ENCODE measurements around the gene PALB2. TPM values are rescaled to one million over a fixed set of nuclear protein-coding genes. Genes with fewer than 3 reads are reported as not detected.

Gene PALB2
- total and polyA plus RNA-seq, 3 donors from 2014 or later, result 14.4 to 26.8 (median 24.6) TPM

DNA sequence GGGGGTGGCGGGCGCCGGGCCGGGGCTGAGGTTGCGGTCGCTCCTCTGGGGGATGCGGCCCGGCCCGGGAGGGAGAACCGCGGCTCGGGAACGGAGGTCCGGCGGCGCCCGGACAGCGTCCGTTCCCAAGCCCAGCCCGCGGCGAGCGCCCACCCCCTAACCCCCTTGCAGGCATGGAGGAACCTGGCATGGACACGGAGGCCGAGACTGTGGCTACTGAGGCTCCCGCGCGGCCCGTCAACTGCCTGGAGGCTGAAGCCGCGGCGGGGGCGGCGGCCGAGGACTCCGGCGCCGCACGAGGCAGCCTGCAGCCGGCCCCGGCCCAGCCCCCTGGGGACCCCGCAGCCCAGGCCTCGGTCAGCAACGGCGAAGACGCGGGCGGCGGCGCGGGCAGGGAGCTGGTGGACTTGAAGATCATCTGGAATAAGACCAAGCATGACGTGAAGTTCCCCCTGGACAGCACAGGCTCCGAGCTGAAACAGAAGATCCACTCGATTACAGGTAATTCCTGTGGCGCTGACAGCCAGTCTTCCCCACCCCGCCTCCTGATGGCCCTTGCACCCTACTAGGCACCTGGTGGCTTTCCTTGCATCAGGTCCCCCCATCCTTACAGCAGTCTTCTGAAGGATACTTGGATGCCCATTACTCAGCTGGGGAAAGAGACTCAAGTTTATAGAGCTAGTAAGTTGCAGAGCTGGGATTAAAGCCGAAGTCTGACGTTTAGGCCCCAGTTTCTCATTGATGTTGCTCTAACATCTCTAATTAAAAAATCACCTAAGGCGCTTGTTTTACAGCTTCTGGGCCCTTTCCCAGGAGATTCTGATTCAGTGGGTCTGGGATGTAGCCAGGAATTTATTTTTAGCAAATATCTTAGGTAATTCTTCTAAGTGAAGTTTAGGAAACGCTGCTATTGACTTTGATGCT lies 83.1 kb downstream of the PALB2 start:
- no peak for TF ChIP-seq POLR2A (IDR thresholded peaks at IDR 0.05)
- TF ChIP-seq, protein P1, sequence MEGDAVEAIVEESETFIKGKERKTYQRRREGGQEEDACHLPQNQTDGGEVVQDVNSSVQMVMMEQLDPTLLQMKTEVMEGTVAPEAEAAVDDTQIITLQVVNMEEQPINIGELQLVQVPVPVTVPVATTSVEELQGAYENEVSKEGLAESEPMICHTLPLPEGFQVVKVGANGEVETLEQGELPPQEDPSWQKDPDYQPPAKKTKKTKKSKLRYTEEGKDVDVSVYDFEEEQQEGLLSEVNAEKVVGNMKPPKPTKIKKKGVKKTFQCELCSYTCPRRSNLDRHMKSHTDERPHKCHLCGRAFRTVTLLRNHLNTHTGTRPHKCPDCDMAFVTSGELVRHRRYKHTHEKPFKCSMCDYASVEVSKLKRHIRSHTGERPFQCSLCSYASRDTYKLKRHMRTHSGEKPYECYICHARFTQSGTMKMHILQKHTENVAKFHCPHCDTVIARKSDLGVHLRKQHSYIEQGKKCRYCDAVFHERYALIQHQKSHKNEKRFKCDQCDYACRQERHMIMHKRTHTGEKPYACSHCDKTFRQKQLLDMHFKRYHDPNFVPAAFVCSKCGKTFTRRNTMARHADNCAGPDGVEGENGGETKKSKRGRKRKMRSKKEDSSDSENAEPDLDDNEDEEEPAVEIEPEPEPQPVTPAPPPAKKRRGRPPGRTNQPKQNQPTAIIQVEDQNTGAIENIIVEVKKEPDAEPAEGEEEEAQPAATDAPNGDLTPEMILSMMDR (IDR thresholded peaks at IDR 0.05), result no peak
- Histone ChIP-seq H3K36me3 (ENCODE audit: low read depth, missing control alignments) (no peaks in the 10 kb centered on the region), H3K9me3 (no peaks in the 10 kb centered on the region), H3K4me3 (peak overlapping the region; percentile 91 to 94), H3K4me1 (peaks cover 26% of the 10 kb centered on the region), H3K27me3 (no peaks in the 10 kb centered on the region), H3K27ac (peak overlapping the region; percentile 87 to 96)
- intact Hi-C loops (cut with DNase I; ENCODE audit: low total_unique reads), result loop anchor here (2.0 kb wide), 1 partner anchor 39 kb away; the partner anchor contains the start of gene NDUFAB1
- WGBS, 2 donors, result 1 to 3% methylated on average over 19 to 35 of the region's 60 CpGs
- peak; percentile 39 for DNase-seq

DNA sequence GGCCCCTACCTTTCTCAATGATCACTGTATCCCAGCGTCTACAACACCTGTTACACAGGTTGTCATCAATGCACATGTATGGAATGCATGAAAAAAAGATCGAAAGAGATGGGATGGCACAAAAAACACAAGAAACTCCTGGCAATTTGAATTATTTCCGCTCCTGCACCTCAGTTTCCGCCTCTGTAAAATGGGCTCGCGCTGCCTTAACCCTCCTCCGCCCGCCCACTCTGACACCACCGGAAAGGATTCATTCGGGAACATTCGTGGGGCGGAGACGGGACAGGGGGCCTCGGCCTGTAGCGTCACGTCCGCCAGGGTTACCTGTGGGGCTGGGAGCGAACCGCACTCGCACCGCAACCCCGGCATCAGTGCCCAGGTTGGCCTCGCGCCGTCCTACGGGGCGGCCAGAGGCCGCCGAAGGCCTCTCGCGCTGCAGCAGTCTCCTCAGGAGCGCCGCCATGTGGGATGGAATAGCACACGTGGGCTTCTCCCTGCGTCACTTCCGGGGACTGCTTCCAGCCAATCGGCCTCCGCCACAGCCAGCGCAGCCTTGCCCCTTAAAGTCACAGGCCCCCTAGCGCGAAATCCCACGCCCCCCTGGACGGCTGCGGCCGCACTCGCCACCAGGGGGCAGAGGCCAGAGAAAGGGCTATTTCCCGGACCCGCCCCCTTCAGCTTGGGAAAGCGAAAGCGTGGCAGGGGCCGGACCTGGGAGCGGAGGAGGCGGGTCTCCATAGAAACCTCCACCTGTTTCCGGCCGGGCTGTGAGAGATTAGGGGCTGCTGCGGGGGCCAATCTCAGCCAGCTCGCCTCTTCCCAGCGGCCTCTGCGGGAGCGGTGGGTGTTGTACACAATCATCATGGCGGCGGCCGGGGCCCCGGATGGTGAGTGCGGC lies 84.0 kb downstream of the PALB2 start, which contains the start of the genes EARS2 and UBFD1:
Gene EARS2, minus strand, starts transcription at position 470 of the 898 bp plus-strand sequence. Its CDS starts 7 bp downstream, at position 463.
Gene UBFD1, plus strand, starts transcription at position 847 of the 898 bp plus-strand sequence. Its CDS starts 16 bp downstream, at position 863.
- intact Hi-C loops (cut with DNase I; ENCODE audit: low total_unique reads), result loop anchor here (2.0 kb wide), 1 partner anchor 40 kb away; the partner anchor contains the start of gene NDUFAB1
- H3K36me3 ChIP-seq (ENCODE audit: low read depth, missing control alignments), result no peaks in the 10 kb centered on the region
- WGBS, 2 donors, result 1 to 2% methylated on average over 30 to 60 of the region's 65 CpGs
- H3K4me3 ChIP-seq, result peak within 1 kb of the TSS; percentile 91 to 94
- peak; percentile 99 for DNase-seq
- TF ChIP-seq, protein P1 (IDR thresholded peaks at IDR 0.05), result peak; percentile 92 to 100 (median 100)
- TF ChIP-seq POLR2A (IDR thresholded peaks at IDR 0.05), result no peak
- H3K4me1 ChIP-seq, result peaks cover 26% of the 10 kb centered on the region
- H3K27ac ChIP-seq, result peak within 1 kb of the TSS; percentile 87 to 96
- H3K27me3 ChIP-seq, result no peaks in the 10 kb centered on the region
- no peaks in the 10 kb centered on the region for H3K9me3 ChIP-seq

DNA sequence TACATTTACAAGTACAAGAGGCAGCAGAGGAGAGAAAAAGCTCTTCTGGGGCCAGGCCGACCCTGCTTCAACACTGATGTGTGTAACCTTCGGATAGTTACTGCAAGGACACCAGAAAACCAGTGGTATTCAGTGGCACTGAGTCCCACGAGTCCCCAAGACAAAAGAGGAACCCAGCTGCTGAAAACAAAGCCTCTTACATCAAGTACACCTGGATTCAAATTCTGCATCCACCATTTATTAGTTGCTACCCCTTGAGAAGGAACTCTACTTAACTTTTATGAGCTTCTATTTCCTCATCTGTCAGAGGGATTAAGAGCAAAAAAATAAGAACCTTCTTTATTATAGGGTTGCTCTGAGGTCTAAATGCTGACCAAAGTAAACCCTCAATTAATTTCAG lies 86.6 kb downstream of the PALB2 start:
- Histone ChIP-seq H3K27me3 (no peaks in the 10 kb centered on the region), H3K27ac (no peak overlapping the region), H3K9me3 (no peaks in the 10 kb centered on the region), H3K4me3 (no peak overlapping the region), H3K4me1 (peaks cover 19% of the 10 kb centered on the region), H3K36me3 (ENCODE audit: low read depth, missing control alignments) (no peaks in the 10 kb centered on the region)
- DNase-seq, result no peak
- 67 to 73% methylated on average over 3 of the region's 3 CpGs for WGBS, 2 donors
- intact Hi-C loops (cut with DNase I; ENCODE audit: low total_unique reads), result no loop called here
- TF ChIP-seq, protein P1 (IDR thresholded peaks at IDR 0.05), result no peak
- TF ChIP-seq POLR2A (IDR thresholded peaks at IDR 0.05), result no peak

Other genes with a start within 250 kb of the PALB2 start
- 10 to 100 TPM; 35.1 to 40.7 TPM for gene COG7, start 188.1 kb downstream of the PALB2 start, total RNA-seq
- gene COG7, start 188.1 kb downstream of the PALB2 start, polyA plus RNA-seq (ENCODE audit: insufficient read depth, low read depth, low replicate concordance), result 21.5 TPM
- 10 to 100 TPM; 60.6 to 71.9 TPM for gene GGA2, start 130.8 kb downstream of the PALB2 start, total RNA-seq
- 47.2 TPM for gene GGA2, start 130.8 kb downstream of the PALB2 start, polyA plus RNA-seq (ENCODE audit: insufficient read depth, low read depth, low replicate concordance)
- gene EARS2, start 84.0 kb downstream of the PALB2 start, total RNA-seq, result 10 to 100 TPM; 55.9 to 76.7 TPM
- 32.3 TPM for gene EARS2, start 84.0 kb downstream of the PALB2 start, polyA plus RNA-seq (ENCODE audit: insufficient read depth, low read depth, low replicate concordance)
- 100 to 1,000 TPM; 269 to 275 TPM for gene UBFD1, start 83.6 kb downstream of the PALB2 start, total RNA-seq
- 76.8 TPM for gene UBFD1, start 83.6 kb downstream of the PALB2 start, polyA plus RNA-seq (ENCODE audit: insufficient read depth, low read depth, low replicate concordance)
- 10 to 100 TPM; 65.4 to 79.5 TPM for gene NDUFAB1, start 45.0 kb downstream of the PALB2 start, total RNA-seq
- 115 TPM for gene NDUFAB1, start 45.0 kb downstream of the PALB2 start, polyA plus RNA-seq (ENCODE audit: insufficient read depth, low read depth, low replicate concordance)
- 10 to 100 TPM; 61.3 to 63.3 TPM for gene DCTN5, start 156 bp upstream of the PALB2 start, total RNA-seq
- gene DCTN5, start 156 bp upstream of the PALB2 start, polyA plus RNA-seq (ENCODE audit: insufficient read depth, low read depth, low replicate concordance), result 84.0 TPM
- 10 to 100 TPM; 26.3 to 44.5 TPM for gene PLK1, start 37.6 kb upstream of the PALB2 start, total RNA-seq
- 94.7 TPM for gene PLK1, start 37.6 kb upstream of the PALB2 start, polyA plus RNA-seq (ENCODE audit: insufficient read depth, low read depth, low replicate concordance)
- gene ERN2, start 71.9 kb upstream of the PALB2 start, total RNA-seq, result under 1 TPM; 0.37 to 0.94 TPM
- 0.32 TPM for gene ERN2, start 71.9 kb upstream of the PALB2 start, polyA plus RNA-seq (ENCODE audit: insufficient read depth, low read depth, low replicate concordance)
- 1 to 10 TPM; 2.4 to 5.7 TPM for gene CHP2, start 113.7 kb upstream of the PALB2 start, total RNA-seq
- 8.0 TPM for gene CHP2, start 113.7 kb upstream of the PALB2 start, polyA plus RNA-seq (ENCODE audit: insufficient read depth, low read depth, low replicate concordance)
- gene PRKCB, start 194.7 kb upstream of the PALB2 start, total RNA-seq, result 10 to 100 TPM; 26.6 to 49.7 TPM
- 25.5 TPM for gene PRKCB, start 194.7 kb upstream of the PALB2 start, polyA plus RNA-seq (ENCODE audit: insufficient read depth, low read depth, low replicate concordance)

Measured in testis (tissue), 3 donors.